ENCODE measurements around the gene C19orf38.

C19orf38 gene, protein sequence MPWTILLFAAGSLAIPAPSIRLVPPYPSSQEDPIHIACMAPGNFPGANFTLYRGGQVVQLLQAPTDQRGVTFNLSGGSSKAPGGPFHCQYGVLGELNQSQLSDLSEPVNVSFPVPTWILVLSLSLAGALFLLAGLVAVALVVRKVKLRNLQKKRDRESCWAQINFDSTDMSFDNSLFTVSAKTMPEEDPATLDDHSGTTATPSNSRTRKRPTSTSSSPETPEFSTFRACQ

DNA sequence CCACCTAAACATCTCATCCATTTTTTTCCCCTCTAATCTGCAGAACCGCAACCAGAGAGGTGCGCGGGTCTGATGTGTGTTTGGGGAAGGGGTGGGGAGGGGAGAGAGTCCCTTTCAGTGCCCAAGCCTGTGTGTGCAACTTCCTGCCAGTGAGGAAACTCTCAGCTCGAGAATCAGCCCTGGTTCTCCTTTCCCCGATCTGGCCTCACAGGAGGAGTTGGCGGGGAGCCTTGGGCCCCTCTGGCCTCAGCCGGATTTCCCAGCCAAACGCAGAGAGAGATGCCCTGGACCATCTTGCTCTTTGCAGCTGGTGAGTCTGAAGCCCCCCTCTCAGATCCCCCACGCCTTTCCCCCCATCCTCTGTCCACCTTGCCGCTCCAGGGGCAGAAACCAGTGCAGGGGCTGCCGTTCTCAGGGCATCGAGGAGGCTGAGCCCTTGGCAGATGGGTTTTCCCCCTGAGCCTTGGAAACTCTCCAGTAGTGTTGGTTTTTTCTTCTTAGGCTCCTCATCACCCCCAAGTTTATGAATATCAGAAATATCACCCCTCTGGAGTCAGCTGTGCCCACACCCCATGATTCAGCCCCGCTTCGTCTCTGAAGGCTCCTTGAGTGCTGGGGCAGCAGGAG is at the start of gene C19orf38:
TSS of gene C19orf38 (plus strand) at position 186 of the 627 bp plus-strand sequence. CDS start at position 280, 94 bp downstream.
- no peak for DNase-seq (ENCODE audit: low read depth)

DNA sequence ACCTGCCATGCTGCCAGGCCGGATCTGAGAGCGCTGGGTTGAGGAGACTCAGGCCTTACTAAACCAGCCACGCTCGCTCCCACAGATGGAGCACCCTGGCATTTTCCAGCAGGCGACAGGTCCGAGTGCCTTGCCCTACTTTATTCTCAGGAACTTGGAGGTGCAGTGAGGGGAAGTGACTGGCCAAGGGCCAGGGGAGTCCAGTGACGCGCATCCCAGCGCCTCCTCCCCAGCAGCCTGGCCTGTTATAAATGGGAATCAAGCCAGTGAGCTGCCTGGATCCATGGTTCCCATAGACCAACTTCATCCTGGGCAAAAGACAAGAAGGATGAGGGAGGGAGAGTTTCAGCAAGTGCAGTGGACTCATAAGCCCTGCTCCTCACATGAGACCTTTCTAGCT is 47.7 kb upstream of the C19orf38 start:
- no peak for DNase-seq (ENCODE audit: low read depth)

DNA sequence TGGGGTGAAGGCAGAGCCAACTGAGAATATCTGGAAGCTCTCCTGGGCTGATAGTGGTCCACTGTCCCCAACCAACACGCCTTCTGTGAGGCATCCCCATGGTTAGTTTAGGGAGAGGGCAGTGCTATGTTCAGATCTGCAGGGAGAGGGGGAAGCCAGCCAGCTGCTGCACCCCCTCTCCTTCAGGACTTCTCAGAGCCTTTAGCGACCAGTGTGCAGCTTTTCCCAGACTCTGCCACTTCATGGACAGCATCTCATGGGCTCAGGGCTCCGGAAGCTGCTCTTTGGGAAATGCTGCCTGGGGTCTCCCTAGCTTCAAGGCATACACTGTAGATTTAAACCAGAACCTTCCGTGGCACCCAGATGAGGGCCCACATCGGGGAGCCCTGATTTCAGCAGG is 45.7 kb upstream of the C19orf38 start:
- DNase-seq (ENCODE audit: low read depth): no peak

DNA sequence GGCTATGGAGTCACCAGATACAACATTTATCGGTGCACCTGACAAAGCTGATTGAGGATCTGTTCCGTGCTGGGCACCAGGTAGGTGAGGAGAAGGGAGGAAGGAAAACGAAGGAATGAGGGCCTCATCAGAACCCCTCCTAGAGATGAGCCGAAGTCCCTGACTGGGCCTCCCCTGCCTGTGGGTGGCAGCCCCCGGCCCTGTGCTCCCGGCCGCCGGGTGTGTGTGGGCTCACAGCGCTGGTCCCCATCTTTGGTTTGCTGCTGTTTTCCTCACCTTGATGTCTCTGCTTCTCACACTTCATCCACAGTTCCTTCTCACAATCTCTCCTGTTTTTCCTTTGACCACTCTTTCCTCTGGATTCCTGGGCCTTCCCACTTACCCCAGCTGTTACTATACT is 45.0 kb upstream of the C19orf38 start:
- DNase-seq (ENCODE audit: low read depth): no peak

DNA sequence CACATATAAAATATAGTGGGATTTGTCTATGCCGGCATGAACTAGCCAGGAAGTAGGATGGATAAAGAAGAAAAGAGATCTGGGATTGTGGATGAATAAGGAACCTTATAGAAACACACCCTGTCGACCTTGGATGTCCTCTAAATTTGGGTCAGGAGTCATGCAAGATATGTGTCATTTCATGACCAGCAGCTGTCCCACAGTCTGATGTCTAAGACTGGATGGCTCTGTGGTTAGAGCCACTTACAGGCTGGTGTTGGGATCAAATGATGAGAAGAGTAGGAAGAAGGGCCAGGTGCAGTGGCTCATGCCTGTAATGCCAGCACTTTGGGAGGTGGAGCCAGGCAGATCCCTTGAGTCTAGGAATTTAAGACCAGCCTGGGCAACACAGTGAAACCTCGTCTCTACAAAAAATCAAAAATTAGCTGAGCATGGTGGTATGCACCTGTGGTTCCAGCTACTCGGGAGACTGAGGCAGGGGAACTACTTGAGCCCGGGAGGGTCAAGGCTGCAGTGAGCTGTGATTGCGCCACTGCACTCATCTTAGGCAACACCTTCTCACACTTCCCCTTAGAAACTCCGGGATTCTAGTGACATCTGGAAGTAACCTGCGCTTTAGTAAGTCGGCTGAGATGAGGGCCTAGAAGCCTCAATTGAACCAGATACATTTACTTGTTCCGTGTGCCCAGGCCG is 43.0 kb upstream of the C19orf38 start:
- DNase-seq (ENCODE audit: low read depth): no peak

DNA sequence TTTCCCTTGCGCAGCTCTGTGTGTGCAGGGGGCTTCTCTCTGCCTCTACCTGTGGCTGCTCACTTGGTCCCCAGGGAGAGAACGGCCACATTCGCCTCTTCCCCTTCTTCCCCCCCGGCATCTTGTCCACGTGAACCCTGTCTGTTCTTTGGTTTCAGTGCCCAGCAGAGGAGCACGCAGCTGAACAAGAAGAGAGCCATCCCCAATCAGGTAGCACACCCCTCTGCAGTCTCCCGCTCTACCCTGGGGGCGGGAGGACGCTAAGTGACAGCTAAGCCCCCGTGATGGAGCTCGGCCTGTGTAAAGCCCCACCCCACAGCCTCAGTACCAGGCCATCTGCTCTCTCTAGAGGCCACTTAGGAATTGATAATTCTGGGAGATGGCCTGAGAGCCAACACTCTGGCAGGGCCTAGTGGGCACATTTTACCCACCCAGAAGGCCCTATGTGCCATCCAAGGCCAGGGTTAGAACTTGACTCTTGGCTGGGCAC is 42.4 kb upstream of the C19orf38 start:
- DNase-seq (ENCODE audit: low read depth): no peak

DNA sequence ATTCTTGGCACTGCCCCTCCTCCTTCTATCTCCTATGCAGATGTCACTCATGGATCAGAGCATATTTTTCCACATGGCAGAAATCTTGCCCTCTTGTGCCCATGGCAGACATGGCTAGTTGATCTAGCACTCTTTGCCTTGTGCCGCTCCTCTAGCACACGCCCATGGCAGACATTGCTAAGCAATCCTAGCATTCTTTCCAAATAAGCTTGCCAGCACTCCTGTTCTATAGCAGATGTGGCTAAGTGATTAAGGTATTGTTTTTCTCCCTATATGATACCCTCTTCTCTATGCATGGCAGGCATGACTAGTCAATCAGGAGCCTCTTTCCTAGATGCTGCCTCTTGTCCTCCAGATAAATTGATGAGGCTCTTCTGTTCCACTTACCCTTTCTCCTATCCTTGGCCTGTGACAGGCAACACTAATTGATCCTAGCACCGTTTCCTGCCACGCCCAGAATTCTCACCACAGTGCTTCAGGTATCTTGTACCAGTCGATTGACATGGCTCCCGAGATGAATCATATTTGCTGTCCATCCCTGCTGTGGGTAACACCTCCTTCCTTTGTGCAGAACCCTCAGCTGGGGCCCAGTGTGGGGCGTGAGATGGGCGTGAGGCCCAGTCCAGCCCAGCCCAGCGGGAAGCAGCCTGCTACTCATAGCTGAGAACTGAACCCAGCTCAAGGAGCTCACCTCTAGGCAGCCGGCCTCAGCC is 39.1 kb upstream of the C19orf38 start:
- peak; percentile 6 for DNase-seq (ENCODE audit: low read depth)

DNA sequence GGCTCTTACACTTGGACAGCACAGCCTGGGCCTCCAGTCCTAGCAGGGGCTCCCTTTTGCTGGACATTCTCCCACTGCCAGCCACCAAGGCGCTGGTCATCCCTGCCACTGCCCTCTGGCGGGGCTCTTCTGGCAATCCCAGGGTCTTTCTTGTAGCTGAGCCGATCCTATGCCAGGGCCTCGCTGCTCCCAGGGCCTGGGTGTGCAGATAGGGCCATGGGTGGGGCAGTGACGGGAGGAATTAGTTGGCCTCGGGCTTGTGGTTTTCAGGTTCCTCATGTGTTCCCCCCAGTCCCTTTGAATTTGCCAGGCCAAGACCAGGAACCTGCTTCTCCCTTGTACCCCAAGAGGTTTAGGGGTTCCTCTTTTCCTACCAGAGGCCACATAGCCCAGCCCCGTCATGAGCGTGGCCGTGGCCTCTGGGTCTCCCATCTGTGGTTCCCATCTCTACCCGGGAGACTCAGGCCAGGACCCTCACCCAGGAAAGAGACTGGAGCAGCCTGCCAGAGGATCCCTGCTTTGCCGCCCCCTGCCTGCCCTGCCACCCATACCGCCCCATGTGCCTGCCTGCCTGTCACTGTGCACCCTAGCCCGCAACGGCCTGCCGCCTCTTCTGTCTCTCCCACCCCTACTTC is 38.4 kb upstream of the C19orf38 start:
- DNase-seq (ENCODE audit: low read depth): no peak

DNA sequence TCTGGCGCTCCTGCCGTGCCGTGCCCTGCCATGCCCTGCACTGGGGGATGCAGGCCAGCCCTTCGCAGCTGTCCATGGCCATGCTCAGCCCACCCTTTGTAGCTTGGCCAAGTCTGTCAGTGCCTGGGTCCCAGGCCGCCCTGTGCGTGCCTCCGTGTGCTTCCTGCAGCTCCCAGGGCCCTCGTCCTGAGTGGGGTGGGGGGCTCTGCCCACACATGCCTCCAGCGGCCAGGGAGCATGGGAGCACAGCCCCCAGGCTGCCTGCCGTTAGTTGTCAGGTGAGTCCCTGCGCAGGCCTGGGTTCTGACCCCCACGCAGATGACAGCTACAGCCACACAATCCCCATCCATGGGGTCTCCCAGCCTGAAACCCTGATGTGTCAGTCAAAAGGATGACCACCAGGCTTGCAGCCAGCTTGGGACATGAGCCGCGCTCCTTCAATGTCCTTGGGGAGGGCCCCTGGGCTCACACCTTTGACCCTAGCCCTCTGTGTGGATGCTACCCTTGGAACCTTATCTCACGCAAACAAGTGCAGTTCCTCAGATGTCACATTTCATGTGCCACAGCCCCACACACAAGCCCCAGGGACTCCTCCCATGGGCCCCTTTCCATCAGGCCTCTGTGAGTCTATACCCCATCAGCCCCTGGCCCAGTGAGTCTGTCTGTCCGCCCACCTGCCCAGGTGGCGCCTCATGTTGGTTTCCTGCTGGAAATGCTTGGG is 36.7 kb upstream of the C19orf38 start:
- DNase-seq (ENCODE audit: low read depth): no peak

DNA sequence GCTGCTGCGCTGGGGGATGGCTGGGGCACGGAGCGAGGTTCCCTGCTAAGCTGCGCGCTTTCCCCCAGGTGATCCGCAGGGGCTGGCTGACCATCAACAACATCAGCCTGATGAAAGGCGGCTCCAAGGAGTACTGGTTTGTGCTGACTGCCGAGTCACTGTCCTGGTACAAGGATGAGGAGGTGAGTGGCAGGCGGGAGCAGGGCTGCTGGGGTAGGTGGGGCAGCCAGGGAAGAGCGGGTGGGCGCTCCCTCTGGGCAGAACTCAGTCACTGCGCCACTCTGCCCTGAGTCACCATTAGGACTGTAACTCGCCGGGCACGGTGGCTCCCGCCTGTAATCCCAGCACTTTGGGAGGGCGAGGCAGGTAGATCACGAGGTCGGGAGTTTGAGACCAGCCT is 36.0 kb upstream of the C19orf38 start:
- no peak for DNase-seq (ENCODE audit: low read depth)

DNA sequence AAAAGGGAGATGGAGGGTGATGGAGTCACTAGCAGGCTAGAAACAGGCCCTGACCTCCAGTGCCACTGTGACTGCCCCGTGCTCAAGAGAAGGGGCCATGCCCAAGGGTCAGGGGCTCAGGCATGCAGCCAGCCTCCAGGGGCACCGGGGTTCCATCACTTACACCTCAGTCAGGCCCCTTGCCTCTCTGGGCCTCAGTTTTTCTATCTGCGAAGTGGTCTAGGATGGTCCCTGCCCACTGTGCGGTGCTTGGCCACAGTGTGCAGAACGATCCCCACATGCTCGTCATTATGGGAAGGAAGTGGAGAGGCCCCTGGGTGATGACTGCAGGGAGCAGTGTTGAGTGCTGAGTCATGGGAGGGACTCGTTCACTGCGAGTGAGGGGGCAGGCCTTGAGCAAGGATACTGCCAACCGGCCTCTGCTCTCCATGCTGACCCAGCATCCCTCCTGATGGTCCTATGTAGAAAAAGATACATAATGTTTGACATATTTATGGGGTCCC is 35.3 kb upstream of the C19orf38 start:
- no peak for DNase-seq (ENCODE audit: low read depth)

DNA sequence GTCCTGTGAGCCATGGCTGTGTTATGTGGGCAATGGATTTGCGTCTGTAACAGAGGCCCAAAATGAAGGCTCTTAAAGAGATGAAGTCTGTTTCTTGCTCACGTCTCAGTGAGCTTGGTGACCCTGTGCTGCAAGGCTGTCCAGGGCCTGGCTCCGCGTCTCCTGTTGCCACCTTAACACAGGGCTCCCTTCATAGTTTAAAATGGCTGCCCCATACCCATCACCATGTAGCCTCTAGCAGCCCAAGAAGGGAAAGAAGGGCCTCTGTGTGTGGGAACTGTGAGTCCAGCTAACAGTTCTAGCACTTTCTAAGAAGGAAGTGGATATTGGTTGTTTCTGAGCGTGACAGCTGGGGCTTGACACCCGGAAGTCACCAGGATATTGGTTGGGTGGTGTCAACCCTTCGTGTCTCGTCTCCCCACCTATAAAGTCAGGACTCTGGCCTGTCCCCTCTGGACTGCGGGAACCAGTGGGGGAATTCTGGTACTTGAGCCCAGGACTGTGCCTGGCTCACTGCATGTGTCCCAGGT is 33.1 kb upstream of the C19orf38 start:
- no peak for DNase-seq (ENCODE audit: low read depth)

DNA sequence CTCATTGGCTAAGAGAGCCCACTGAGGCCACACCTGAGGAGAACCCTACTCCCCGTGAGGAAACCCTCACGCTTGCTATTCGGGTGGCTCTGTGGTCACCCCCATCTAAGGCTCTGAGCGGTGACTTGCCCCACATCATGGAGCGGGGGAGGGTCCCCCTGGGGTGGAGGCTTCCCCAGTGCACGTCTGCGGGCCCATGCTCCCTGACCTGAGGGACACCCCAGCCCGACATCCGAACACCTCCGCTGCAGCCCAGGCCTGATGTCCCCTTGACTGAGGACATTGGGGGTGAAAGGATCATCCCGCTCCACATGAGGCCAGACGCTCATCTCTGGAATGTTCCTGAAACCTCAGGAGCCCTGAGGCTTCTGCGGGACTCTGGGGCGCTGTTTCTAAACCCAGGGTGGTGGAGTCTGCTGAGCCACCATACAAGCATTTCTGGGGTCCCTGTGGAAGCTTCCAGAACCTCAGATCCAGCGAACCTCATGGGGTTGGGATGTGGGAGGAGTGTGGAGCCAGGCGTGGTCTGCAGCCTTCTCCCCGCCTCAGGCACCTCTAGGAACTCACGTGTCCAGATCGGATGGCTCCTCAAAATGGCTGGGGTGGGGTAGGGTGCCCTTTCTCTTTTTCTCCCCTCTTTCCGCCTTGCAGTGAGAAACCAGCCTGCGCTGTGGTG is 32.1 kb upstream of the C19orf38 start:
- no peak for DNase-seq (ENCODE audit: low read depth)

DNA sequence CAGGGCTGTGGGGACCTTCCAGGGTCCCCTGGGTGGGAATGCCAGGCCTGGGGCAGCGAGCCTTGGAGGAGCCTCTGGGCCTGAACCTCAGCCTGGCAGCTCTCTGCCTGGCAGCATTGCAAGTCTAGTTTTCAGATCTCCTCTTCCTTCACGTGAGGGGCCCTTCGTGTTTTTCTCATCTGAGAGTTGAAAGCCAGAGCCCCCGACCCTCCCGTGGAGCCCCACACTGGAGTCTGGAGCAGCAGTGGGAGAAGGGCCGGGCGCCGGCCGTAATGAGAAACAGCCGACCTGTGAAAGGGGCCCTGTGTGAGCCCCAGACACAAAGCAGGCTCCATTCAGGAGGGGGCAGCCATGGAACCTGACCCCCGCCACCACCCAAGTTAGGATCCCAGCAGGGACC is 31.5 kb upstream of the C19orf38 start:
- no peak for DNase-seq (ENCODE audit: low read depth)

DNA sequence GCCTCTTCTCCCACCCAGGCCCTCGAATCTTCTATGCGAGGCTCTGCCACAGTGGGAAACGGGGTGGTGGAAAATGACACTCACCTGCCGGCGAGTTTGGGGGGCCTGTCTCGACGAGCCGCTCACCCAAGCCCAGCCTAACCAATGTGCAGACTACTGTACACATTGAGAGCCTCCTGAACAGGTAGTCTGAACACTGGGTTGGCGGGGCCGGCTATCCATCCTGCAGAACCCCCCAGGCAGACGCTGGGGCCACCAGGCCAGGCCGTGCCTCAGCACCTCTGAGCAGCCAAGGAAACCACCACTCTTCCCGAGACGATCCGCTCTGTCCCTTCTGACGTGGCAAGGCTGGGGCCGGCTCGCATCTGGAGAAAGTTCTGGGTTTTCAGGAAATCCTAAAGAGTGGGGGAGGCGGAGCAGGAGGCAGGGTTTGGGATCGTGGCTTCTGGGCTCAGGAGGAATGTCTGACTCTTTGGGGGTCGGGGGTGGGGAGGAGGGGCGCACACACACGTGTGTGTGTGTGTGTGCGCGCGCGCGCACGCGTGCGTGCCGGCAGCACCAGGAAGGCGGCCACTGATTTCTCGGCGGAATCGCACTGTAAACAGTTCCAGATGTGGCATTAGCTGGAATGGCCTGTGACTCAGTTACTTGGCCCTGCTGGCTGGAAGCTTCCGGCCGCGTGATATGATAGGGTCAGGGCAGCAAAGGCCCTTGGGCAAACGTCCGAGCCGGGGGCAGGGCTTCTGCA is 30.8 kb upstream of the C19orf38 start:
- DNase-seq (ENCODE audit: low read depth): no peak

DNA sequence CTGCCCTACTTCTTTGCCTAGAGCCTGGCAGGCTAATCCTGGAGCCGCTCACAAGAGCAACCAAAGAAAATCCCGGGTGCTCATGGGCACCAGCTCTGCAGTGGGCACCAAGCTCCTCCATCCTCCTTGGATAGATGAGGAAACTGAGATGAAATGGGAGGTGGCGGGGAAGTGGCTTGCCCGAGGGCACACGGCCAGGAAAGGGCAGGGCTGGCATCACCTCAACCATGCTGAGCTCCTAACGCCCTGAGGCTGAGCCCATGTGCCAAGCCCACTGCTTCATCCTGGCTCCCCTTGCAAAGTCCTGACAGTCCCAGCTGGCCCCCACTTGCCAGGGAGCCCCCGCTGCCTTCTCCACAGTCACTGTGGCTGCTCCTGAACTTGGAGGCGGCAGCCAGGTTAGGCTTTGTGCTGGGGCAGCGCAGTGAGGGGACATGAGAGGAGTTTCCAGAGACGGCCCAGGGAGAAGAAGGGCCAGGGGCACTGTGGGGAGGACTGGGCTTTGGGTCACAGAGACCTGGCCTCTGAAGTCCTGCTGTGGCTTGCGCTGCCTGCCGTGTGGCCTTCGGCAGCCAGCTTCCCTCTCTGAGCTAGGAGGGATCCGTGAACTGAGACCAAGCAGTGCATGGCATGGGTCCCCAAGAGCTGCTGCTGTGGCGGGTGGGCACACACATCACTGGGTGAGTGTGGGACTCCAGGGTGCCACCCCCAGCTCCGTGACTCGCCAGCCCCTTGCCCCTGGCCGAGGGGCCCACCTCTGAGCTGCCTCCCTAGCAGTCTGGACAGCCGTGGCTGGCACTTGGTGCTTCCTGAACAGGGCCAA is 29.7 kb upstream of the C19orf38 start:
- DNase-seq (ENCODE audit: low read depth): no peak

DNA sequence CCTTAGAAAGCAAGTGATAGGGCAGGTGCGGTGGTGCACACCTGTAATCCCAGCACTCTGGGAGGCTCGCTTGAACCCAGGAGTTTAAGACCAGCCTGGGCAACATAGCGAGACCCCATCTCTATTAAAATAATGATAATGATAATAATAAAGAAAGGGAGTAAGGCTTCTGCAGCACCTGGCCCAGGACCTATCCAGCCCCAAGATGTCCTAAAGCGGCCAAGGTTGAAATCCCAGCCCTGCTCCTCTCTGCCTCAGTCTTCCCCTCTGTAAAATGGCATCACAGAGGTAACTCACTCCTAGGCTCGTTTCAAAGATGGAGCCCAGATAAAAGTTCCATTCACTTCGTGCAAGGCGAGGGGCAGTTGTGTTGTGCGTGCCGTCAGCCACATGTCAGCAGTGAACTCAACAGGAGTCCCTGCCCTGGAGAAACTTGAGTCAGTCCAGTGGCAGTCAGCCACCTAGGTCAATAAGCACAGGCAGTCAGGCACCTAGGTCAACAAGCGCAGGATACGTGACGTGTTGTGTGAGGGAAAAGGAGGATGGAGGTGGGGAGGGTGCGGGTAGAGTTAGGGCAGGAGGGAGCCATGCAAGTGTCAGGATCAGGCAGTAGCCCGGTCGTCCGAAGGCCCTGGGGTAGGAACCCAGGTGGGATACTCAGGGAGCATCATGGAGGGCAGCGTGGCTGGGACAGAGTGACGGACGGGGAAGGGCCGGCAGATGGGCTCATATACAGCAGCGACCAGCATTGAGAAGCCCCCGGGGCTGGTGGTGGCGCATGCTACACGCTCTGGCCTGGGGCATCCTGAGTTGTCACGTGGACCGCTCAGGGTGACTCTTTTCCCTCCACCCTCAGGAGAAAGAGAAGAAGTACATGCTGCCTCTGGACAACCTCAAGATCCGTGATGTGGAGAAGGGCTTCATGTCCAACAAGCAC is 28.8 kb upstream of the C19orf38 start:
- no peak for DNase-seq (ENCODE audit: low read depth)

DNA sequence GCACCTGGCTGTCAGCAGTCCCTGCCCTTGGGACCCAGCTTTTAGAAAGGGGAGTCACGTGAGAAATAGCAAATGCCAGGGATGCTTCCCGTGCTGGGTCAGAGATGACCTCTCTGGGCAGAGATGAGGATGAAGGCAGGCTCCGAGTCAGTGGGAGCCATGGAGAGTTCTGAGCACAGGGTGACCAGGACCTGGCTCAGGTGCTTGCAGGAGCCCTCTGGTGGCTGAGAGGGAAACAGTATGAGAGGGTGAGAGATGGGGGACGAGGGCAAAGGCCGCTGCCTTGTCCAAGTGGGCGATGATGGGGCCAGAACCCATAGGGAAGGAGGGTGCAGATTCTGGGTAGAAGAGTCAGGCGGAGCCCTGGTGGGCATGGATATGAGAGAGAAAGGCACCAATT is 28.0 kb upstream of the C19orf38 start:
- no peak for DNase-seq (ENCODE audit: low read depth)

Data from stimulated activated CD4-positive, alpha-beta T cell treated with anti-CD3 and anti-CD28 coated beads, Interleukin-2, amount 100 ng/mL, for 4 hours (primary cell).